ENCODE data around the gene CYFIP2. TPM values are rescaled to one million over a fixed set of nuclear protein-coding genes. Genes with fewer than 3 reads are reported as not detected.

Gene CYFIP2
- total and polyA plus RNA-seq, 2 of the 13 experiments (the other 11 are each of a cell fraction or from before 2014, with no cell fraction given): 22.6 to 30.3 TPM

- 5% methylated on average over 4 of the region's 4 CpGs for WGBS (ENCODE audit: low lambda C conversion rate)
- TF ChIP-seq ZSCAN31 (CRISPR knock-in tag; IDR thresholded peaks at IDR 0.05; ENCODE audit: low read depth) (no peak), MAX (IDR thresholded peaks at IDR 0.05) (no peak), ZBTB7B (CRISPR knock-in tag; IDR thresholded peaks at IDR 0.05) (no peak), SAP130 (CRISPR knock-in tag; IDR thresholded peaks at IDR 0.05; ENCODE audit: low read depth) (peak; percentile 85), STAG1 (CRISPR knock-in tag; IDR thresholded peaks at IDR 0.05) (no peak), ETS1 (CRISPR knock-in tag; IDR thresholded peaks at IDR 0.05) (no peak), CHCHD3 (CRISPR knock-in tag; IDR thresholded peaks at IDR 0.05) (no peak), FOXP4 (CRISPR knock-in tag; IDR thresholded peaks at IDR 0.05) (peak; percentile 37; the same call in 1 of the 2 replicates), ZBTB1 (CRISPR knock-in tag; IDR thresholded peaks at IDR 0.05; ENCODE audit: borderline replicate concordance) (no peak), DR1 (CRISPR knock-in tag; IDR thresholded peaks at IDR 0.05) (no peak), ZNF749 (CRISPR knock-in tag; IDR thresholded peaks at IDR 0.05; ENCODE audit: borderline replicate concordance) (no peak), PHF5A (CRISPR knock-in tag; IDR thresholded peaks at IDR 0.05; ENCODE audit: low read depth, unreplicated experiment) (no peak), NCOA2 (CRISPR knock-in tag; IDR thresholded peaks at IDR 0.05) (peak; percentile 41; the same call in 1 of the 2 replicates), SRY (CRISPR knock-in tag; IDR thresholded peaks at IDR 0.05) (no peak)
- TF ChIP-seq, protein P1, sequence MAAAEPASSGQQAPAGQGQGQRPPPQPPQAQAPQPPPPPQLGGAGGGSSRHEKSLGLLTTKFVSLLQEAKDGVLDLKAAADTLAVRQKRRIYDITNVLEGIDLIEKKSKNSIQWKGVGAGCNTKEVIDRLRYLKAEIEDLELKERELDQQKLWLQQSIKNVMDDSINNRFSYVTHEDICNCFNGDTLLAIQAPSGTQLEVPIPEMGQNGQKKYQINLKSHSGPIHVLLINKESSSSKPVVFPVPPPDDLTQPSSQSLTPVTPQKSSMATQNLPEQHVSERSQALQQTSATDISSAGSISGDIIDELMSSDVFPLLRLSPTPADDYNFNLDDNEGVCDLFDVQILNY (CRISPR knock-in tag; conservative IDR thresholded peaks at IDR 0.05): no peak
- TF ChIP-seq, protein P2, sequence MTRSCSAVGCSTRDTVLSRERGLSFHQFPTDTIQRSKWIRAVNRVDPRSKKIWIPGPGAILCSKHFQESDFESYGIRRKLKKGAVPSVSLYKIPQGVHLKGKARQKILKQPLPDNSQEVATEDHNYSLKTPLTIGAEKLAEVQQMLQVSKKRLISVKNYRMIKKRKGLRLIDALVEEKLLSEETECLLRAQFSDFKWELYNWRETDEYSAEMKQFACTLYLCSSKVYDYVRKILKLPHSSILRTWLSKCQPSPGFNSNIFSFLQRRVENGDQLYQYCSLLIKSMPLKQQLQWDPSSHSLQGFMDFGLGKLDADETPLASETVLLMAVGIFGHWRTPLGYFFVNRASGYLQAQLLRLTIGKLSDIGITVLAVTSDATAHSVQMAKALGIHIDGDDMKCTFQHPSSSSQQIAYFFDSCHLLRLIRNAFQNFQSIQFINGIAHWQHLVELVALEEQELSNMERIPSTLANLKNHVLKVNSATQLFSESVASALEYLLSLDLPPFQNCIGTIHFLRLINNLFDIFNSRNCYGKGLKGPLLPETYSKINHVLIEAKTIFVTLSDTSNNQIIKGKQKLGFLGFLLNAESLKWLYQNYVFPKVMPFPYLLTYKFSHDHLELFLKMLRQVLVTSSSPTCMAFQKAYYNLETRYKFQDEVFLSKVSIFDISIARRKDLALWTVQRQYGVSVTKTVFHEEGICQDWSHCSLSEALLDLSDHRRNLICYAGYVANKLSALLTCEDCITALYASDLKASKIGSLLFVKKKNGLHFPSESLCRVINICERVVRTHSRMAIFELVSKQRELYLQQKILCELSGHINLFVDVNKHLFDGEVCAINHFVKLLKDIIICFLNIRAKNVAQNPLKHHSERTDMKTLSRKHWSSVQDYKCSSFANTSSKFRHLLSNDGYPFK (CRISPR knock-in tag; IDR thresholded peaks at IDR 0.05; ENCODE audit: borderline replicate concordance): no peak
These were observed 22.7 kb downstream of the CYFIP2 start for GRCh38 chr5:157288405-157289163.

More at GRCh38 chr5:157288405-157289163, 22.7 kb downstream of the CYFIP2 start:
- H3K36me3 ChIP-seq (replicated peaks in 1 of 2; ENCODE audit: control insufficient read depth in 1 of 2, insufficient read depth in 2 of 2, low read length in 2 of 2): peaks cover 7 to 8% of the 10 kb centered on the region in 2 experiments; a peak in 3 of 5 replicates
- H3K4me2 ChIP-seq (ENCODE audit: low read depth, low read length): peak overlapping the region; percentile 42
- H3K27me3 ChIP-seq (ENCODE audit: control insufficient read depth in 1 of 2, insufficient read depth in 2 of 2, low read length in 2 of 2): no peaks in the 10 kb centered on the region
- no peaks in the 10 kb centered on the region for H3K79me2 ChIP-seq (ENCODE audit: insufficient read depth, low read length)
- H3K4me3 ChIP-seq (replicated peaks in 1 of 3; ENCODE audit: insufficient read depth in 1 of 3, low read depth in 2 of 3, low read length in 3 of 3): no peak overlapping the region; a peak in 1 of 6 replicates
- peak; percentile 82 for ATAC-seq
- no peaks in the 10 kb centered on the region for H3K9me3 ChIP-seq (ENCODE audit: low read length)
- H3K9ac ChIP-seq (ENCODE audit: insufficient read depth, low read depth, low read length): peak overlapping the region; percentile 23
- FAIRE-seq: peak; percentile 77
- ChIA-PET CTCF (ENCODE audit: low intra/inter-chr PET ratio, low total read pairs) (no interaction called here), POLR2A (no interaction called here)
- DNase-seq (ENCODE audit: low spot score): peak; percentile 79
- peak overlapping the region; percentile 73 for H3K27ac ChIP-seq (ENCODE audit: extremely low read length, insufficient read depth, low read length)
- BruUV-seq (replicated peaks): no TSS peak
- H3K4me1 ChIP-seq (ENCODE audit: insufficient read depth, low read length): peaks cover 67% of the 10 kb centered on the region
- in situ Hi-C loops (cut with HindIII; ENCODE audit: extremely low pct_ligation_motif_present, low pct_unique_long_range_greater_than_20kb) (no loop called here), intact Hi-C loops (cut with micrococcal nuclease; ENCODE audit: unreplicated experiment) (no loop called here)
- H4K20me1 ChIP-seq (ENCODE audit: insufficient read depth, low read length): 0 out of 2 replicates have a peak, but pooled peaks cover 6% of the 10 kb centered on the region
- no peak overlapping the region for H2AFZ ChIP-seq (ENCODE audit: low read length)
